Activated T-helper 2 cell treated with anti-CD3 and anti-CD28 coated beads, Interferon-gamma antibody, Interleukin-2, Interleukin-4, amounts not matched to agents 10 μg/mL and 5 μg/mL and 100 μg/mL, durations not matched to agents 14 hours and 24 hours and 36 hours (primary cell): ENCODE measurements around the gene LATS1. TPM values are rescaled to one million over a fixed set of nuclear protein-coding genes. Genes with fewer than 3 reads are reported as not detected.
A peak's percentile ranks its signal among the peaks of the same experiment; 100 is the strongest.
"Not testable (repeated sequence)": the region's sequence is repeated elsewhere in the genome, so short reads cannot be mapped to it uniquely, and the experiment has no call there.

Experiments
- DNase-seq: peaks from one replicate; pipeline ENCODE4 v3.0.0; 2021; ENCODE audit warnings: low spot score
- H3K27ac Mint-ChIP-seq: one replicate; pipeline ENCODE4 v1.8.0; 2021; ENCODE audit warnings: mixed read lengths
- H3K27me3 Mint-ChIP-seq: one replicate; pipeline ENCODE4 v1.8.0; 2021; ENCODE audit warnings: low read depth, mixed read lengths
- H3K36me3 Mint-ChIP-seq: one replicate; pipeline ENCODE4 v1.8.0; 2021; ENCODE audit warnings: low read depth, mixed read lengths
- H3K4me1 Mint-ChIP-seq: one replicate; pipeline ENCODE4 v1.8.0; 2021; ENCODE audit warnings: low read depth, mixed read lengths
- H3K4me3 Mint-ChIP-seq: one replicate; pipeline ENCODE4 v1.8.0; 2021; ENCODE audit warnings: low read depth, mild to moderate bottlenecking, moderate library complexity, mixed read lengths
- H3K9me3 Mint-ChIP-seq: one replicate; pipeline ENCODE4 v1.8.0; 2021; ENCODE audit warnings: mixed read lengths
- intact Hi-C: fragments of 100-400 bp; cut with micrococcal nuclease; formaldehyde crosslinking; loops from one replicate; pipeline ENCODE4 v1.15.1; 2023
- total RNA-seq: library from RNA; stranded (reverse); gene quantifications from 2 replicates; pipeline ENCODE4 v1.2.3, GENCODE V29; 2022

LATS1 gene
- total RNA-seq, 1 donor from 2014 or later = 28.4 TPM

DNA sequence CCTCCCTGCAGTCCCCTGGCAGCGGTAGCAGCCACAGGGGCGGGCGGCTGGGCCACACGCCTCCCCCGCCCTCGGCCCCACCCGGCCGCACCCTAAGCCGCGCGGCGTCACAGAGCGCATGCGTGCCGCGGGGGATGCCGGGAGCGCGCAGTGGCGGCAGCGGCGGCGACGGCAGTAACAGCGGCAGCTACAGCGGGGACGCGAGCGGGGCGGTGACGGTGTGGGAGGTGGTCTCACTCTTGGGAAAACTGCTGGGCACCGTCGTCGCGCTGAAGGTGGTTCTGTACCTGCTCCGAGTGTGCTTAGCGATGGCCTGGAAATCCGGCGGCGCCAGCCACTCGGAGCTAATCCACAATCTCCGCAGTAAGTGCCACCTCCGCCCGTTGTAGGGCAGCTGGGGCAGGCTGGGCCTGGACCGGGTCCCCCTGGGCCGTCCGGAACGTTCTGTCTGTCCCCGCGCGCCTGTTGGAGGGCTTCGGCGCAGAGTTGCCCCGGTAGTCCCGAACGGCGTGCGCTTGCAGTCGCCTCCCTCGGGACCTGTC is 31.8 kb upstream of the LATS1 start, which contains the start of gene PCMT1:
TSS of gene PCMT1 (plus strand) at position 148 of the 542 bp plus-strand sequence. CDS start at position 309, 161 bp downstream.
- peak; percentile 91 for DNase-seq
- Mint-ChIP-seq H3K27ac (peak within 1 kb of the TSS; percentile 89), H3K4me3 (peak within 1 kb of the TSS; percentile 91), H3K27me3 (no peaks in the 10 kb centered on the region), H3K9me3 (no peaks in the 10 kb centered on the region), H3K36me3 (peaks cover 15% of the 10 kb centered on the region), H3K4me1 (peaks cover 34% of the 10 kb centered on the region)
- intact Hi-C loops = loop anchor here (1.0 to 5.0 kb wide), 4 partner anchors 33 to 262 kb away; partner anchors contain the start of genes GINM1, KATNA1 and ZC3H12D

DNA sequence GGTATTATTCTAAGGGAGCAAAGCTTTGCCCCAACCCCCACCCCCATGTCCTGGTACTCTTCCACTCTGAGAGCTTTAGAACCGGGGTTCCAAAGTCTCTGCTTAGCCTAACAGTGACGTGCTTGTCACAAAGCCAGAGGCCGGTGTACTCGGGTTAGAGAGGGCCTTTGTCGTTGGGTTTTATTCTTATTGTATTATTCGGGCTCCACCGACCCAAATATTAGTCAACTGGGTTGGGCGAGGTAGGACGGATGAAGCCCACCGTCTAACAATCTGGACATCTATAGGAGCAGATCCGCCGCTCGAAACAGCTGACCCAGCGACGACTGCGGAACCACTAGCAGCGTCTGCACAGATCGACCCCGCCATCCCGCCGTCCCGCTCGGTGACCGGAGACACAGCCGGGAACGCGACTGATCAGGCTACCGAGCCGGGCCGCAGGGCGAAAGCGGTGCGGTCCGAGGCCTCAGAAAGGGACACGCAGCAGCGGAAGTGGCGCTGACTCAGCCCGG is 31.2 kb upstream of the LATS1 start:
- H3K4me1 Mint-ChIP-seq = peaks cover 34% of the 10 kb centered on the region
- intact Hi-C loops = loop anchor here (1.0 to 5.0 kb wide), 3 partner anchors 33 to 262 kb away; partner anchors contain the start of genes GINM1 and ZC3H12D

GRCh38 chr6:149746147-149746946 is 28.4 kb upstream of the LATS1 start, which contains the start of gene NUP43:
Gene NUP43 (minus strand): TSS chr6:149746529. CDS start chr6:149746495, 34 bp downstream.
- H3K9me3 Mint-ChIP-seq = no peaks in the 10 kb centered on the region
- peak within 1 kb of the TSS; percentile 99 for H3K4me3 Mint-ChIP-seq
- DNase-seq = peak; percentile 90
- intact Hi-C loops = loop anchor here (1.0 to 5.0 kb wide), 4 partner anchors 28 to 259 kb away; partner anchors contain the start of genes LATS1 and ZC3H12D
- peak within 1 kb of the TSS; percentile 92 for H3K27ac Mint-ChIP-seq
- H3K27me3 Mint-ChIP-seq = no peaks in the 10 kb centered on the region
- H3K4me1 Mint-ChIP-seq = peaks cover 25% of the 10 kb centered on the region
- peaks cover 32% of the 10 kb centered on the region for H3K36me3 Mint-ChIP-seq

More for the DNA sequence above, 31.2 kb upstream of the LATS1 start:
- DNase-seq, H3K9me3 Mint-ChIP-seq, H3K27me3 Mint-ChIP-seq: not testable (repeated sequence)
- Mint-ChIP-seq H3K27ac (peak overlapping the region; percentile 89), H3K4me3 (peak overlapping the region; percentile 91), H3K36me3 (peaks cover 15% of the 10 kb centered on the region)

- H3K36me3 Mint-ChIP-seq = peaks cover 38% of the 10 kb centered on the region
- peak overlapping the region; percentile 92 for H3K27ac Mint-ChIP-seq
Measured at GRCh38 chr6:149745252-149745651, 27.4 kb upstream of the LATS1 start.

GRCh38 chr6:149734915-149735314 is 17.0 kb upstream of the LATS1 start:
- Mint-ChIP-seq H3K4me1 (no peaks in the 10 kb centered on the region), H3K9me3 (no peaks in the 10 kb centered on the region), H3K36me3 (peaks cover 55% of the 10 kb centered on the region), H3K27ac (no peak overlapping the region), H3K27me3 (no peaks in the 10 kb centered on the region), H3K4me3 (no peak overlapping the region)
- DNase-seq = no peak
- intact Hi-C loops = no loop called here

More at GRCh38 chr6:149745252-149745651, 27.4 kb upstream of the LATS1 start:
- H3K4me1 Mint-ChIP-seq = peaks cover 19% of the 10 kb centered on the region
- H3K4me3 Mint-ChIP-seq = peak overlapping the region; percentile 99
- intact Hi-C loops = loop anchor here (1.0 to 5.0 kb wide), 3 partner anchors 37 to 258 kb away; partner anchors contain the start of genes KATNA1 and ZC3H12D
- DNase-seq, H3K9me3 Mint-ChIP-seq, H3K27me3 Mint-ChIP-seq: not testable (repeated sequence)

DNA sequence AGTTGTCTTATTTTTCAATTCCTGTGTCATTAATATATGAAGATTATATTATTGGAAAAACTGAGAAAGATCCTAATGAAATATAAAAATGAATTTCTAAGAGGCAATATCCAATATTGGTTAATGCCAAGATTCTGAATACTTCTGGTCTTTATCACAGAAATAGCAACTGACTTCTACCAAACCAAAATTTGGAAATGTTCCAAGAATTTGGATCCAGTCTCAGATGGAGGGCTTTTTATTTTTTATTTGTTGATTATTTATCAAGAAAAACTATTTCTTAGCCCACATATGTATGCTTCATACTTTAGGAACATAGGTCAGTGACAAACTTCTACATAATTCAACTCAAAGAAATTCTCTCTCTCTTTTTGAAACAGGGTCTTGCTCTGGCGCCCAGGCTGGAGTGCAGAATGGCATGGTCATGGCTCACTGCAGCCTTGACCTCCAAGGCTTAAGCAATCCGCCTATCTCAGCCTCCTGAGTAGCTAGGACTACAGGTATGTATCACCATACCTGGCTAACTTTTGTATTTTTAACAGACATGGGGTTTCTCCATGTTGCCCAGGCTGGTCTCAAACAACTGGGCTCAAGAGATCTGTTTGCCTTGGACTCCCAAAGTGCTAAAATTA is 15.3 kb upstream of the LATS1 start:
- H3K4me1 Mint-ChIP-seq = peaks cover 12% of the 10 kb centered on the region
- no peak overlapping the region for H3K27ac Mint-ChIP-seq
- H3K9me3 Mint-ChIP-seq = no peaks in the 10 kb centered on the region
- no peak overlapping the region for H3K4me3 Mint-ChIP-seq
- intact Hi-C loops = no loop called here
- H3K36me3 Mint-ChIP-seq = peaks cover 62% of the 10 kb centered on the region
- no peaks in the 10 kb centered on the region for H3K27me3 Mint-ChIP-seq
- no peak for DNase-seq

DNA sequence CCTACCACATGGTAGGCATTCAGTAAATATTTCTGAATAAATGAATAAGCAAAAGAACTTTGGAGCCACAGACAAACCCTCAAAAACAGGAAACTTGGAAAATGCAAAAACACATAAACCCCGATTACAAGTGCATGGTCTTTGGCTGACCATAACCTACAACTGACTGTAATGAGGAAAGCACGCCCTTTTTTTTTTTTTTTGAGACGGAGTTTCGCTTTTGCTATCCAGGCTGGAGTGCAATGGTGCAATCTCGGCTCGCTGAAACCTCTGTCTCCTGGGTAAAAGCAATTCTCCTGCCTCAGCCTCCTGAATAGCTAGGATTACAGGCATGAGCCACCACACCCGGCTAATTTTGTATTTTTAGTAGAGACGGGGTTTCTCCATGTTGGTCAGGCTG is 11.9 kb upstream of the LATS1 start:
- intact Hi-C loops = loop anchor here (10.0 kb wide), 1 partner anchor 195 kb away; the partner anchor contains the start of gene RAET1G
- peaks cover 61% of the 10 kb centered on the region for H3K36me3 Mint-ChIP-seq
- H3K9me3 Mint-ChIP-seq = no peaks in the 10 kb centered on the region
- no peaks in the 10 kb centered on the region for H3K27me3 Mint-ChIP-seq
- no peak overlapping the region for H3K4me3 Mint-ChIP-seq
- H3K27ac Mint-ChIP-seq = no peak overlapping the region
- no peak for DNase-seq
- peaks cover 17% of the 10 kb centered on the region for H3K4me1 Mint-ChIP-seq

DNA sequence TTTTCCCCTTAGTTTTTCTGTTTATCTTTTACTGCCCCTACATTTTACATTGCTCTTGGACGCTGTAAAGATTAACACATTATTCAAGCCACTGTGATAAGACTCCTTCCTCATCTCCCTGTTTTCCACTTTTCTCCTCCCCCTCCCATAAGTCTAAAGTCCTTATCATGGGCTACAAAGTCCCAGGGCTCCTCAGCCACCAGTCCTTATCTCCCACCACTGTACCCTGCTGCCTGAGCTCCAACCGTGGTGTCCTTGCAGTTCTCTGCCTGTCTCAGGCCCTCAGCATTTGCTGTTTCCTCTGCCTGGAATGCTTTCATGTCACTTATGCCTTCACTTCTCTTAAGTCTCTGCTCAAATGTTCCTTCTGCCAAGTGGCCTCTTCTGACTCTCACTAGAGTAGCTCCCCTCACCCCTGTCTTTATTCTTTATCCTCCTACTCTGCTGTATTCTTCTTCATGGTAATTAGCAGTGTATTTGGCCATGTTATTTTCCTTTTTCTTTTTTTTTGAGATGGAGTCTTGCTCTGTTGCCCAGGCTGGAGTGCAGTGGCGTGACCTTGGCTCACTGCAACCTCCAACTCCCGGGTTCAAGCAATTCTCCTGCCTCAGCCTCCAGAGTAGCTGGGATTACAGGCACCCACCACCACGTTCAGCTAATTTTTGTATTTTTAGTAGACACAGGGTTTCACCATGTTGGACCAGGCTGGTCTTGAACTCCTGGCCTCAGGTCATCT is 10.8 kb upstream of the LATS1 start:
- intact Hi-C loops = loop anchor here (10.0 kb wide), 1 partner anchor 196 kb away; the partner anchor contains the start of gene RAET1G
- Mint-ChIP-seq H3K4me3 (peak overlapping the region; percentile 45), H3K9me3 (no peaks in the 10 kb centered on the region), H3K27ac (peak overlapping the region; percentile 58), H3K36me3 (peaks cover 64% of the 10 kb centered on the region), H3K4me1 (peaks cover 19% of the 10 kb centered on the region), H3K27me3 (no peaks in the 10 kb centered on the region)
- no peak for DNase-seq

DNA sequence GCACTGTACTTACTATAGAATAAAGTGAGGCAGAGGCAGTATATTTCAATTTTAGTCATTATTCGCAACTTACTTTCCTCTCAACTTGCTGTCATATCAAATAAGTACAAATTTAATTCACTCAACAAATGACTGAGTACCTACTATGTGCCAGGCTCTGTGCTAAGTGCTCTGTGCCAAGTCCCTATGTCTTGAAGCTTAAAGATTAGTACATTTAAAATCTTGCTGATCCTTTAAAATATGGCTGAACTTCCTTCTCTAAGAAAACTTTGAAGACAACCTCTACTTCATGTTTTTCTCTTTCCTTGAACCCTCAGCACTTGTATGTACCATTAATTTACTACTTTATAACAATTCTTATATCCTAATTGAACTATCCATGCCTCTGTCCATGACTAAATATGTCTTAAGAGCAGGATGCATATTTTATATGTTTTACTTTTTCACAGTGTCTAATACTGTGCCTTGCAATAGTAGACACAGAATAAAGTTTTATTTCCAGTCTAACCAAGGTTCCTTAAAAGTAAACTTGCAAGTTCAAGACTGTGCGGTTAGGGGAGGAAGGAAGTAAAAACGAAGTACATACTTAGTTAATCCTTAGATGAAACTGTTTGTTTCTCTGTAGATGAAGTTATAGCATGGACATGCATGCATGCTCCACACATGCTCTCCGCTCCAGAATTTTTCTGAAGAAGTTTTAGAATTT is 10.0 kb upstream of the LATS1 start:
- intact Hi-C loops = loop anchor here (10.0 kb wide), 1 partner anchor 197 kb away; the partner anchor contains the start of gene RAET1G

DNA sequence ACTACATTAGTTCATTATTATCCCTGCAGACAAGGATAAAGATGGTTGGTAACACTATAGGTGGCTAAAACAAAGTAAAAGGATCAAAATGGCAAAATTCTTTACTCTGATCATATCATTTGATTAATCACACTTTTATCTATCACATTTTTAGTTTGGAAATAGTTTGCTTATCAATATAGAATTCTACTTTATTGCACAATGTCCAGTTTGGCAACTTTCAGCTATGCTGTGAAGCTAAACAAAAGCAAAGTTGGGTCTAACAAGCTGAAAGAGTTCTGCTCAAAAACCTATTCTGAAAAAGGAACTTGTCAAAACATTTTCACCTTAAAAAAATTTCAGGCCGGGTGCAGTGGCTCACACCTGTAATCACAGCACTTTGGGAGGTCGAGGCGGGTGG is 7.9 kb upstream of the LATS1 start:
- intact Hi-C loops = loop anchor here (10.0 kb wide), 1 partner anchor 199 kb away; the partner anchor contains the start of gene RAET1G
- H3K4me1 Mint-ChIP-seq = peaks cover 20% of the 10 kb centered on the region

More for the DNA sequence above, 10.0 kb upstream of the LATS1 start:
- Mint-ChIP-seq H3K4me3 (no peak overlapping the region), H3K9me3 (no peaks in the 10 kb centered on the region), H3K4me1 (peaks cover 20% of the 10 kb centered on the region), H3K27me3 (no peaks in the 10 kb centered on the region), H3K36me3 (peaks cover 61% of the 10 kb centered on the region), H3K27ac (peak overlapping the region; percentile 58)
- DNase-seq = no peak

GRCh38 chr6:149723771-149724417 is 6.0 kb upstream of the LATS1 start:
- no peaks in the 10 kb centered on the region for H3K9me3 Mint-ChIP-seq
- peak; percentile 43 for DNase-seq
- intact Hi-C loops = loop anchor here (10.0 kb wide), 1 partner anchor 201 kb away; the partner anchor contains the start of gene RAET1G
- peaks cover 26% of the 10 kb centered on the region for H3K4me1 Mint-ChIP-seq
- no peak overlapping the region for H3K27ac Mint-ChIP-seq
- H3K4me3 Mint-ChIP-seq = no peak overlapping the region
- H3K27me3 Mint-ChIP-seq = no peaks in the 10 kb centered on the region
- peaks cover 41% of the 10 kb centered on the region for H3K36me3 Mint-ChIP-seq

More for the DNA sequence above, 7.9 kb upstream of the LATS1 start:
- Mint-ChIP-seq H3K9me3 (no peaks in the 10 kb centered on the region), H3K27ac (no peak overlapping the region), H3K36me3 (peaks cover 47% of the 10 kb centered on the region), H3K27me3 (no peaks in the 10 kb centered on the region), H3K4me3 (no peak overlapping the region)
- DNase-seq = no peak
